DMS79 treated with DMSO at 0.1 percent for 48 hours (cell line): ENCODE data around the gene CRYAB.
"Not testable (repeated sequence)": the region's sequence is repeated elsewhere in the genome, so short reads cannot be mapped to it uniquely, and the experiment has no call there.

ENCODE experiments used
- DNase-seq: peaks from one replicate; lab custom pipeline; 2025; lab: John Stamatoyannopoulos, UW

Gene CRYAB

GRCh38 chr11:111933872-111934271 is 22.3 kb upstream of the CRYAB start:
- DNase-seq, result no peak

- DNase-seq, result not testable (repeated sequence)
These were observed 21.6 kb upstream of the CRYAB start for GRCh38 chr11:111933176-111933575.

DNA sequence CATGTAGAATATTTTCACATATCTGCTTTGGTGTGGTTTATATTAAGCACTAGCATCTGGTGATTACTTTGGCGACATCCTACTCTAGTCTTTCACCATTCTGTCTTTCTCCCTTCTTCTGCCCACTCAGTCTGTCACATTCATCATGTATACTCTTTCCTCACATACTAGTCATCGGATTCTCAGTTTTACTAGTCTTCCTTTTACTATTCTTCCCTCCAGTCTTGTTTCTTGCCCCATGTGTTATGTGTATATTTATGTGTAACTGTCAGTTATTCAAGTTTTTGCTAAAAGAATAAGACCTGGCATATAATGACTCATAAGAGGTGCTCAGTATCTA is 21.0 kb upstream of the CRYAB start:
- no peak for DNase-seq

DNA sequence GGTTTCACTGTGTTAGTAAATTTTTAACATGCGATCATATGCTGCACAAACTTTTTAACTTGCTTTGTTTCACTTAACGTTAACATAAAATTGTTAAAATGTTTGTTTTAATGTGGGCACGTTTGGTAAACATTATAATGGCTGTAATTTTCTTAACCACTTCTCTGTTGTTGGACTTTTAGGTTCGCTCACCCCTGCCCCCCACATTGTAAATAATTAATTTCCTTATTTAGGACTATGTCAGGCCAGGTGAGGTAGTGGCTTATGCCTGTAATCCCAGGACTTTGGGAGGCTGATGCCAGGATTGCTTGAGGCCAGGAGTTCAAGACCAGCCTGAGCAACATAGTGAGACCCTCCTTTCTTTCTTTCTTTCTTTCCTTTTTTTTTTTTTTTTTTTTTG is 18.9 kb upstream of the CRYAB start:
- no peak for DNase-seq

- DNase-seq, result peak; percentile 98
These were observed 15.2 kb upstream of the CRYAB start for GRCh38 chr11:111926505-111927391.

DNA sequence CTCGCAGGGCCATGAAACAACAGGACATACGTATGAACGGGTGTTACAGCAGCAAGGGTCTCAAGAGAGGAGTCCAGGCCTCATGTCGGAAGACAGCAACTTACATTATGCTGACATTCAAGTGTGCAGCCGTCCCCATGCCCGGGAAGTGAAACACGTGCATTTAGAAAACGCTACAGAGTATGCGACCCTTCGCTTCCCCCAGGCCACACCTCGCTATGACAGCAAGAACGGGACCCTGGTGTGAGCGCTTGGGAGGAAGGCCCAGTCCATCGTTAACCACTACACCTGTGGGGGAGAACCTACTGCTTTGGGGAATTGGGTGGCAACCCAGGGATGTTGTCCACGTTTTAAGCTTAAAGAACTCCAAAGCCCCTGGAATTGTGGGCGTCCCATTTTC is 14.4 kb upstream of the CRYAB start:
- no peak for DNase-seq

DNA sequence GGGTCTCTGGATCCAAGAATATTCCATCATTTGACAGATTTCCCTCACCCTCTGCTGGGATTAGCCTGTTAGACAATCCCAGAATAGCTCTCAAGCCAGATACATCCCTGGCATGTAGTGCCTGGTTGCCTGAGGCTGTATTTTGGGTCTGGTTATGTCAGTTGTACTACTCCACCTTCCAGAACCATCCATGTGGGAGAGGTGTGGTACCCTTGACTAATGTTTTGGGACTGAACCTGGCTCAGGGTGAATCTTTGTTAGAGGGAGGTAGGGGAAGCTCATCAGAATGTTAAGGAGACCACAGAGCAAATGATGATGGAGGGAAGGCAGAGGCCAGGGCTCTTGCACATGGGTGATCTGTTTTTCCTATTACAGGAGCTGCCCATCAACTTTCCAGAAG is 12.4 kb upstream of the CRYAB start:
- DNase-seq, result no peak

DNA sequence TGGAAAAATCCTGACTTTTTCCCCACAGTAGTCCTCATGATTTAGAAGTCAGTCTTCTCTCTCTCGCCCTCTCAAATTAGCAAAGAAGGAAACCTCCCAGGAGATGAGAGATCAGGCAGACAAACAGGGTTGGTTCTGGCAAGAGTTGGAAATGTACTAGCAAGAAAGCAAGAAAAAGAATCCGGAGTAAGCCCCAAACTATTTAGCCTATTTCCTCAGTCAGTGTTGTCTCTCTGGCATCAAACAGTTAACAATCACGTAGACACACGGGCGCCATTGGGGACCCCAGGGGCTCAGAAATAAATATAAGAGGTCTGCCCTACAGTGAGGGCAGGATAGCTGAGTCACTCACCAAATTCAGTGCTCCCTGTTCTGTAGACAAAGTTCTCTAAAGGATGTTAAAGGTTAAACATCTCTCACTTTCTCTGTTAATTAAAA is 11.8 kb upstream of the CRYAB start:
- no peak for DNase-seq

DNA sequence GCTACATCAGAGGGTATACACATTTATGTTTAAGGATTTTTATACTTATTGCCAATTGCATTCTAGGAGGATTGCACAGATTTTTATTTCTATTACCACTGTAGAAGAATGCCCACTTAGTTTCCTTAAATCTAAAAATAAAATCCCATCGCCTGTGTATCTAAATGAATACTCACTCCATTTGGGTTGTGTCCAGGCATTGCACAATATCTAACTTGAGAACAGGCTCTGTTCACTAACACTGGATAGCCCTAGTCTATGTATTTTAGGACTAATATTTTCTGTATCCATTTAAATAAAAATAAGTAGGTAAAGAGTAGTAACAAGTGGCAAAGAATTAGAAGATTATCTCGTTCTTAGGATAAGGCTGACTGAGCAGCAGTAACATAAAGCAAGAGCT is 11.2 kb upstream of the CRYAB start:
- DNase-seq, result no peak

- DNase-seq, result no peak
These were observed 10.1 kb upstream of the CRYAB start for GRCh38 chr11:111921541-111922230.

DNA sequence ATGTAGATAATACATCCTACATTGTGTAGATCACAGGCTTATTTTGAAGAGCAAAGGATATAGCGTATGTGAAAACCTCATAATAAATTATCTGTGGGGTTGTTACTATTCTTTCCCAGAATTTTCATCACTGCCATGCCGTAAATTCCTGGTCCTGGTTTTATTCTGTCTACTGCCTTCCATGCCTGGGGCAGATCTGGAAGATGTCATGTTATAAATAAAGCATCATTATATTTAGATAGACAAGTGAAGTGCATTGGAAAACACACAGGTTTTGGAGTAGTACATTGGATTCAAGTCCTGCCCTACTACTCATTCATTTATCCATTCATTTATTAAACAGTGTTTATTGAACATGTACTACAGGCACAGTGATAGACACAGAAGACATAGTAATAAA is 9.3 kb upstream of the CRYAB start:
- no peak for DNase-seq

DNA sequence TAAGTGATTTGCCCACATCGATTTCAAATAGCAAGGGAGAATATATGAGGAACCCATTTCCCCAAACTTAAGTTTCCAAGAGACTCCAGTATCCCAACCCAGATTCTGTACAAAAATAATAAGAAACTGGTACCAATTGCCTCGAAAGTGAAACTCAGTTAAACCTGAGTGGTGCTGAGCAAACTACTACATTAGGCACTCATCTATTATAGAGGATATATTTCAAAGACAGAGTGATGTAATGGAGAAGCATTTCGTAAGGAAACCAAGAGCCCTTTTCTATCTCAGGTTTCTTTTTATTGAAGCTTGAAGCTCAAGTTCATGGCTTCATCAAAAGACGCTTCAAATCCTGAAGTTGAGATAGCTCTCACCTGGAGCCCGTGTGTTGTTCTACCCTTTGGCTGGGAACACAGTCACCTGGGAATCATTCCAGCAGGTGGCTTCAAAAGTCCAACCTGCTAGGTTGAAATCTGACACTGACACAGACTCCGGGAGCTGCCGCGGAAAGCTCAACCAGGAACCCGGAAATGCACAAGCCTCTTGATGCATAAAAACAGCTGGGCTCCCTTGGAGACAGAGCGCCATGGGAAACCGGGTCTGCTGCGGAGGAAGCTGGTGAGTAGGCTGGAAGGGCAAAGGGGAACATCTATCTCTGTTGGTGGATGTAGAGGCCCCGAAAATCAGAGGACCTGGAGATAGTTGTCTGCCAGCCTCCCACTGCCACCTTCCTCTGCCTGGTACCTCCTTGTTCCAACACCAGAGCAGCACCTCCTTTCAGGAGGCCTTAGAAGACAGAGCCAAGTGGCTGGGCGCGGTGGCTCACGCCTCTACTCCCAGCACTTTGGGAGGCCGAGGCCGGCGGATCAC is 7.1 kb upstream of the CRYAB start, which contains the start of gene C11orf52:
Gene C11orf52 (plus strand): TSS at position 524 of the 867 bp plus-strand sequence. CDS start 60 bp downstream, at position 584.
- DNase-seq, result peak; percentile 98

GRCh38 chr11:111917788-111918187 is 6.2 kb upstream of the CRYAB start:
- DNase-seq, result no peak

- DNase-seq, result no peak
These were observed 5.7 kb upstream of the CRYAB start for GRCh38 chr11:111917312-111917711.

- no peak for DNase-seq
These were observed 5.2 kb upstream of the CRYAB start for GRCh38 chr11:111916768-111917167.

GRCh38 chr11:111913997-111914396 is 2.4 kb upstream of the CRYAB start:
- DNase-seq, result no peak

- DNase-seq, result no peak
These were observed 1.7 kb upstream of the CRYAB start for GRCh38 chr11:111913031-111913861.

GRCh38 chr11:111912535-111912934 is 965 bp upstream of the CRYAB start, which contains the start of gene HSPB2:
HSPB2 (plus strand) TSS chr11:111912734; CDS start chr11:111912830, 96 bp downstream.
- no peak for DNase-seq

- peak; percentile 19 for DNase-seq
These were observed 651 bp downstream of the CRYAB start for GRCh38 chr11:111910676-111911562.

DNA sequence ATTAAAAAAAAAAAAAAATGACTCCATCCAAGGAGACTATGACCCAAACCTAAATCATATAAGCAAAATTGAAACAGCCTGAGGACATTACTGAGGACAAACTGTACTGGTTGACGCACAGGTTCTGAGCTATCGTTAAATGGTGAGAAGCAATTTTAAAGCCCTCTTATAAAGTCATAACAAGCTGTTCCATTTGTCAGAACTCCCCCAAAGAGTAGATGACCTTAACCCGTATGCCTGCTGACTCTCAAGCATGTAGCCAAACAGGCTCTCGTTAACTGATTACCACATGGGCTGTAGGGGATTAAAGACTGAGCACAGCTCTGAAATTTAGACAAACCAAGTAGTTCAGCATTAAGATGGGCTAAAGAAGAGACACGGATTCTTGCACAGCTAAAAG is 2.2 kb downstream of the CRYAB start:
- DNase-seq, result no peak
